GM19395 (cell line): ENCODE measurements around the gene TNFAIP8L1.

Experiments used
- ATAC-seq: cut with Tn5 transposase; IDR thresholded peaks from one replicate; pipeline ENCODE4 v1.9.1; 2021; ENCODE audit warnings: mild to moderate bottlenecking, moderate library complexity; ENCODE audit not compliant: unreplicated experiment

The TNFAIP8L1 gene

DNA sequence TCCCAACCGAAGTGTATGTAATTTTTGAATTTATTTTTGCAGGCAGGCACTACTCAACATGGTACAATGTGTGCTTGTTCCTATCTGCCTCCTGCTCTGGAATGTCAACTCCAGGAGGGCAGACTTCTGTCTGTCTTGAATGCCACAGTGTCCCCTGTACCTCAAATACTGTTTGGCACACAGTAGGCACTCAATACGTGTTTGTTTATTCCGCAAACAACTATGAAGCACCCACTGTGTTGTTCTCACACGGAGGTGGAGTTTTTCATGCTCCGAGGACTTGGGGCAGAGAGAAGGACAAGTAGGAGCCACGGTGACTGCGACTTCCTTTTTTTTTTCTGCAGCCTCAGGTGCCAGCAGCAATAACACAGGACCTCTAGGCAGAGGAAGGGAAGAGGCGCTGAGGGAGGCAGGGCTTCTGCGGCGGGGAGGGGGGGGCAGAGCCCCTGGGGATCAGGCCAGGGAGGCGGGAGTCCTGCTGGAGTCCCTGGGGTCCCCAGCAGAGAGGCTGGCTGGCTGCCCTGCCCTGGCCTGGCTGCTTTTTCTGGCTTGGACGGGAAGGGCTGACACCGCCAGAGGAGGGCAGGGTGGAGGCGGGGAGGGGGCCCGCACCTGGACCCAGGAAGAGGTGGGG lies 29.3 kb upstream of the TNFAIP8L1 start:
- no peak for ATAC-seq

DNA sequence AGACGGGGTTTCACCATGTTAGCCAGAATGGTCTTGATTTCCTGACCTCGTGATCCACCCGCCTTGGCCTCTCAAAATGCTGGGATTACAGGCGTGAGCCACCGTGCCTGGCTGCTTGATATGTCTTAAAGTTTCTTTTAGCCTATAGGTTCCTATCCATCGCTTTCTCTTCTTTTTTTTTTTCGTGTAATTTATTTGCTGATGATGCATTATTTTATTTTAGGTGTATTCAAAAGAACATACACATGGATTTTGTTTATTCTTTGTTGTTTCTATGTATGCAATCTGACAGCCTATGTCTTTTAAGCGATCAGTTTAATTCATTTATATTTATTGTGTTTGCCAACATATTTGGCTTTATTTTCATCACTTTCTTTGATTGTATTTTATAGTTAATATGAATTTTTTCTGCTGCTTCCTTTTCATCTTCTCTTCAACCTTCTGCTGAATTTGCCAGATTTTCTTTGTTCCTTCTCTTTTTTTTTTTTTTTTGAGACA lies 26.0 kb upstream of the TNFAIP8L1 start:
- ATAC-seq = no peak

DNA sequence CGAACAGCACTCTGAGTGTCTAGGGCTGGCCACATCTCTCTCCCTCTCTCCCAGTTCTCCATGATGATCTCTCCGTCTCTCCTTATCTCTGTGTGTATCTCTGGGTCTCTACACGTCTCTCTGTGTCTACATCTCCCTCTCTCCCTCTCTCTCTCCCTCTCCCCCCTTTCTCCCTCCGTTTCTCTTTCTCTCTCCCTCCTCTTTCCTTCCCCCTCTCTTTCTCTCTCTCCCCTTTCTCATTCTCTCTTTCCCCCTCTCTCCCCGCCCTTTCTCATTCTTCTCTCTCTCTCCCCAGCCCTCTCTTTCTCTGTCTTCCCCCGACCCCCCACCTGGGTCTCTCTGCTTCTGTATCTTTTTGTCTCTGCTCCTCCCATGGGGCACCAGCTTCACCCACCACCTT lies 21.3 kb upstream of the TNFAIP8L1 start:
- ATAC-seq = no peak

DNA sequence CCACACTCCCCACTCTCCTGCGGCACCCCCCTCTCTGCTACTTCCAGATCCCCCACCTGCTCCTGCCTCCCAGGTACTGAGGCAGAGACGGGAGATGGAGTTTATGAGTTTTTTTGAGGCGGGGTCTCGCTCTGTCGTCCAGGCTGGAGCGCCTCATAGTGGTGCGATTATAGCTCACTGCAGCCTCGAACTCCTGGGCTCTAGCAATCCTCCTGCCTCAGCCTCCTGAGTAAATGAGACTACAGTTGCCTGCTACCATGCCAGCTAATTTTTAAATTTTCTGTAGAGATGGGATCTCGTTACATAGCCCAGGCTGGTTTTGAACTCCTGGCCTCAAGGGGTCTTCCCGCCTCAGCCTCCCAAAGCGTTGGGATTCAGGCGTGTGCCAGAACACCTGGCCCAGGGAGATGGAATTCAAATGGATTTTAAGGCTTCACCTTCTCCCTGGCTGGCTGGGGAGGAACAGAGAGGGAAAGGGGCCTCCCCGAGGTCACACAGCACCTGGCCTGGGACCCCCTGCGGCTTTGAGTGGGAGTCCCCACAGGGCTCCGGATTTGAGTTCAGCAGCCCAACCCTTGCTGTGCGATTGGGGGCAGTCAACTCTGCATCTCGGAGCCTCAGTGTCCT lies 19.5 kb upstream of the TNFAIP8L1 start:
- no peak for ATAC-seq

DNA sequence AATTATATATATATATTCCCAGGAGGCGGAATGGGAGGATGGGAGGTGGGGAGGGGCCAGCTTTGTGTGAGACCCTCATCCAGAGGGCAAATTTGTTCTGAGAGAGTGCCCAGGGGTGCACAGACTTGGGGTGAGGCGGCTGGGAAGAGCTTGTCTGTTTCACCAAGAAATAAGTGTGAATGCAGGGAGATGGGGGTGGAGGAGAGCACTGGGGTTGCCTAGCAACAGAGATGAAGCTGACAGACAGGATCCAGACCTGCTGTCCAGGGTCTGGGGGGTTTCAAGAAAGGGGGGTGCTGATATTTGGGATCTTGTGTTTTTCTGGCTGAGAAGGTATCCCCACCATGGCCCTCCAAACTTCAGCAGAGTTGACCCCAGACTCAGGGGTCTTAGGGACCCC lies 18.6 kb upstream of the TNFAIP8L1 start:
- no peak for ATAC-seq

DNA sequence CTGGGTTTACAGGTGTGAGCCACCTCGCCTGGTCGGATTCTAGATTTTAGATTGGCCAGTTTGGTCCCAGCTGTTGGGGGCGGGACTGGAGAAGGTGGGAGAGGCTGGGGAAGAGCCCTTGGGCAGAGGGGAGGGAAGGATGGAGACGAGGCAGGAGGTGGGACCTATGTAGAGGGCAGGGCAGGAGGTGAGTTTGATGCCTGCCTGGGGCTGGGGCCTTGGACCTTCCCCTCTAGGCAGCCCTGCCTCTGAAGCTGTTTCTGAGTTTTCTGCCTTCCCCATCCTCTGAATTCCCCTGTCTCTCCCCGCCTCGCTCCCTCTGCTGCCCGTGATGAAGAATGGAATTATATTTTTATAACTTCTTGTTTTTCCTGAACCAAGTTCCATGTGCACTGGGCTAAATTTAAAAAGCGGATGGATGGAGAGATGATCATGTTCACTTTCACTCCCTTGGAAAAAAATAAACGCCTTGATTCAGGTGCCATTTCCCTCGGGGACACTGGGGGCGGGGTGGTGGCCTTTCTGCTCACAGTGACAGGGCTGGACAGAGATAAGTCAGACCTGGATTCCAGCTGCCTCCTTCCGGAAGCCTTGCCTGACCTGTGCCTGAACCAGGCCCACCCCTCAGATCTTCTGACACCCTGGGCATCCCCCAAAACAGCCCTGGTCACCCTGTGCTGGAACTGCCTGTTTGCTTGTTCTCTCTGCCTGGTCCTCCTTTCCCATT lies 16.5 kb upstream of the TNFAIP8L1 start:
- no peak for ATAC-seq

DNA sequence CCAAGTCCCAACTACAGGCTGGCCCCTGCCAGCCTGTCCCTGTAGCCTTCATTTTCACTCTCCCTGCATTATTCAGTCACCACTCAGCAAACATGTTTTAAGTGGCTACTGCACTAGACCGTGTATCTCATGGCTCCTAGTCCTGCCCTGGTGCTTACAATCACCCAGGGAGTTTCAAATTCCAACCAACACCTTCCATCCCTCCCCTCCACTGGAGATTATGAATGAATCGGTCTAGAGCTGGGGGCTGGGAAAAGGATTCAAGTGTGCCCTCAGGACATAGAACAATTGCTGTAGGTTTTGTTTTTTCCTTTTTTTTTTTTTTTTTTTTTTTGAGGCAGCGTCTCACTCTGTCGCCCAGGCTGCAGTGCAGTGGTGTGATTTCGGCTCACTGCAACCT lies 15.0 kb upstream of the TNFAIP8L1 start:
- no peak for ATAC-seq

DNA sequence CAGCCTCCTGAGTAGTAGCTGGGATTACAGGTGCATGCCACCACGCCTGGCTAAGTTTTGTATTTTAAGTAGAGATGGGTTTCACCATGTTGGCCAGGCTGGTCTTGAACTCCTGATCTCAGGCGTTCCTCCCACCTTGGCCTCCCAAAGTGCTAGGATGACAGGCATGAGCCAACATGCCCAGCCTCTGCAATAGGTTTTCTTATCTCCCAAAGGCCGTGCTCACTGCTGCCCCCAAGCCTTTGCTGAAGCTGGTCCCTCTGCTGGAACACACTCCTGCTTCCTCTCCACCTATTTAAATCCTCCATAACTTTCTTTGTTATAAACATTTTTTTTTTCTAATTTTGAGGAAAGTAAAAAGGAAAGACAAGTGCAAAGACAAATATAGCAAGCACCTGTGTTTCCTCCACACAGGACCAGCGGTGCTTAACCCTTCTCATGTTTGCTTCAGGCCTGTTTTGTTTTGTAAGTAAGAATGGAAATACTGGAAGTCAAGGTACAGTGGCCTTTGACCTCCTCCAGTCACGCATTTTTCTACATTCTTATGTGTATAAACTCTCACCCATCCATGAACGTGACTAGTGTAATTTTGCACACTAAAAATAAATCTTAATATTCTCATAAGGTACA lies 14.5 kb upstream of the TNFAIP8L1 start:
- no peak for ATAC-seq

DNA sequence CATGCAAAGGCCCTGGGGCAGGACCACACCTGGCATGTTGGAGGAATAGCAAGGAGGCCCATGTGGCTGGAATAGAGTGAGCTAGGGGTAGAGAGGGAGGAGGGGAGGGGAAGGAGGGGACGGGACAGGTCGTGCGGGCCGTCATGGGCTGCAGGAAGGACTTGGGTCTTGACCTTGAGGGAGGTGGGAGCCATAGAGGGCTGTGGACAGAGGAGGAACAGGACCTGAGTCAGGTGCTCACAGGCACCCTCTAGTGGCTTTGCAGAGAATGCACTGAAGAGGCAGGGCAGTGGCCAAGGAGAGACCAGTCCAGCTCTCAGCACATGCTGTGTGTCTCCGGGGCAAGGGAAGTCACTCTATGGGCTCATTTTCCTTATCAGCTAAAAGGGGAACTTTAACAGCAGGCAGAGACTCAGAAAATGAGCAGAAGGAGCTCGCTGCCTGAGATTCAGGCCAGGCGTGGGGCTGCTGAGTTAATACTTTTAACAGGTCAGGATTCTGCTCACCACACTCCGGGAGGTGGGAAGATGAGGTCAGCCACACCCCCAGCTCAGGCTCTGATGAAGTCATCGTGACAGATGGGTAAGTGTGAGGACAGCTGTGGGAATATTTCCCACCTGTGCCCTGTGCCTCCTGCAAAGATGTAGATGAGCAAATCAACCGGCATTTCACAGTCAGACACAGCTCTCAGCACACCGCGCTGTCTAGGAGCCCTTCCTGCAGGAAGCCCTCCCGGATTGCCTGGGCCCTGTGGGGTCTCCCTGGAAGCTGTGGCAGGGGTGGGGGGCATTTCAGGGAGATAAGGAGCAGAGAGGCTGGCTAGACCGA lies 6.0 kb upstream of the TNFAIP8L1 start:
- no peak for ATAC-seq

DNA sequence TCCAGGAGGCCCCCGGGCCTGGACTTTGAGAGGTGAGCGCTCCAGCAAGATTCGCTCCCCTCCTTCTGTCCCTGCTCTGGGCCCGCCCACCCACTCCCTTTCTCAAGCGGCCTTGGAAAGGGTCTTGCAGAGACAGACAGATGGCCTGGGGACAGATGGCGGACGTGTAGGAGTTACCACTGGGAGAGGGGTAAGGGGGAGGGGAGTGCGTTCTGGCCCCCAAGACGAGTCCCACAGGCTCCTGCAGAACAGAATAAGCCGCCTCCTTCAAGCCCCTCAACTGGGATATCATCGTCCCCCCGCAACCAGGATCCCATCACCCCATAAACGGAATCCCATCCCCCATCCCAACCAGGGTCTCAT lies 3.6 kb upstream of the TNFAIP8L1 start:
- no peak for ATAC-seq

DNA sequence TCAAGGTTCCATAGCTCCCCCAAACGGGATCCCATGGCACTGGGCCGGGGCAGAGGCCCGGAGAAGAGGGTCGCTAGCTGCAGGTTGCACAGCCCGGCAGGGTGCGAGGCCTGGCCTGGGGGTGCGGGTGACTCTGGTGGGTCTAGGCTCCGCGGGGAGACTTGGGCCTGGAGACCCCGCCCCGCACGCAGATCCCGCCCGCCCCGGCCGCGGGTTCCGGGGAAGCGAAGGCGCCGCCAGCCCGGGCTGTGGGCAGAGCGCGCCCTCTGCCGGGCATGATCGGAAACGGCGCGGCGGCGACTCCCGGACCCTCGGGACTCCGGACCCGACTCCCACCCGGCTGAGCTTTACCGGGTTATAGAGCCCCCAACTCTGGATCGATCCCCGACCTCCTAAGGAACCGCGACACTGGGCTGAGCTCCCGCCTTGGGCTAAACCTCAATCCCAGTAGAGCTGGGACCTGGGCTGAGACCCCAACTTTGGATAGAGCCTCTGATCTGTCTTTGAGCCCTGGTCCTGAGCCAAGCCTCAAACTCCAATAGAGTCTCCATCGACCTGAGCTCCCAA lies 3.1 kb upstream of the TNFAIP8L1 start:
- no peak for ATAC-seq

DNA sequence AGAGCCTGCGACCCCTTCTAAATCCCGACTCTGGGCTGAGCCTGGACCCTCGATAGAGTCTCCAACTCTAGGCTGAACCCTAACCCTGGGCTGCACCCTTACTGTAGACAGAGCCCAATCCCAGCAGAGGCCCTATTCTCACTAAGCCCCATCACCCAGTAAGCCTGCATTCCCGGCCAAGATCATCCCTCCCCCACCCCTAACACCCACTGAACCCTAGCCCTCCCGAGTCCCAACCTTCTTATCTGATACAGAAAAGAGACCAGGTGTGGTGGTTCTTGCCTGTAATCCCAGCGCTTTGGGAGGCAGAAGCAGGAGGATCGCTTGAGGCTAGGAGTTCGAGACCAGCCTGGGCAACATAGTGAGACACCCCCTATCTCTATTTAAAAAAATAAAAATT lies 2.6 kb upstream of the TNFAIP8L1 start:
- ATAC-seq = no peak

DNA sequence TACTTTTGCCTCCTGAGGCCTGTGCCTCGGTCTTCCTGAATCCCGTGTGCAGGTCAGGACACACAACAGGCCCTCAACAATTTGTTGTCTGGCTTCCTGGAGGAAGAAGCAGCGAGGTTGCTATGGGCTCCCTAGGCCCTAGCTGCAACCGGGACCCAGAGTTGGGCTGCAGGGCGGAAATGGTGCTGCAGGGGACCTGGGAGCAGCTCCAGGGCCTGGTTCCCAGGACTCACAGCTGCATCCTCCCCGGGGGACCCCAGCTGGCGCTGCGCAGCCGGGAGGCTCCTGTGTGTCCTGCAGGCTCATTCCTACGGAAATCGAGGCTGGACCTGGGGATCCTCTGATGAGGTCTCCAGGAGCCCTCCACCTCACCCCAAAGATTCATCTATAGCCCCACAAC lies 999 bp upstream of the TNFAIP8L1 start:
- no peak for ATAC-seq

DNA sequence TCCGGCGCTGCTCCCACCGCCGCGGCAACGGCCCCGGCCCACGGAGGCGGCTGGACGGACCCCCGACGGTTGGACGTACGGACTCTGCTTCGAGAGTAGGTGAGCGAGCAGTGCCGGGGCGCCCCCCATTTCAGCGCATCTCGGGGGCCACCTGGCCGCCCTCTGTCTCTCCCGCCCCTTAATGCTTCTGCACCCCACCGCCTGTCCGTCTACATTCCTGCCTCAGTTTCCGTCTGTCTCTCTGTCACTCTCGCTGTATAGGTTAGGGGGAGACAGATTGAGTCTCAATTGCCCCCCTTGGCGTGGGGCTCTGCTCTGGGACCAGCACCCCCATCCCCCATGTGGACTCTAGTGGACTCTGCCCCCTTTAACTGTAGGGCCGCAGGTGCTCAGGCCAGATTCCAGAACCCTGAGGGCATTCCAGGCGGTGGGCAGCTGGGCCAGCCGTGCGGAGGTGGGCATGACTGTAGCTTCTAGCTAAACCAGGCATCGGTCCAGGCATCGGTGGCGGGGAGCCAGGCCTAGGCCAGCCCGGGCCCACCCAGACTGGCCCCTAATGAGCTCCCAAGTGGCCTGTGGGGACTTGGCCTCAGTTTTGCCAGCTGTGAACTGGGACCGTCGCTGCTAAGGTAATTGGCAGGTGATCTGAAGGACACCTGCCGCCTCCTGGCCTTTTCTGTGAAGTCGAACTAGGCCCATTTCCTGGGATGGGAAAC lies 373 bp downstream of the TNFAIP8L1 start:
- ATAC-seq = peak; percentile 16

DNA sequence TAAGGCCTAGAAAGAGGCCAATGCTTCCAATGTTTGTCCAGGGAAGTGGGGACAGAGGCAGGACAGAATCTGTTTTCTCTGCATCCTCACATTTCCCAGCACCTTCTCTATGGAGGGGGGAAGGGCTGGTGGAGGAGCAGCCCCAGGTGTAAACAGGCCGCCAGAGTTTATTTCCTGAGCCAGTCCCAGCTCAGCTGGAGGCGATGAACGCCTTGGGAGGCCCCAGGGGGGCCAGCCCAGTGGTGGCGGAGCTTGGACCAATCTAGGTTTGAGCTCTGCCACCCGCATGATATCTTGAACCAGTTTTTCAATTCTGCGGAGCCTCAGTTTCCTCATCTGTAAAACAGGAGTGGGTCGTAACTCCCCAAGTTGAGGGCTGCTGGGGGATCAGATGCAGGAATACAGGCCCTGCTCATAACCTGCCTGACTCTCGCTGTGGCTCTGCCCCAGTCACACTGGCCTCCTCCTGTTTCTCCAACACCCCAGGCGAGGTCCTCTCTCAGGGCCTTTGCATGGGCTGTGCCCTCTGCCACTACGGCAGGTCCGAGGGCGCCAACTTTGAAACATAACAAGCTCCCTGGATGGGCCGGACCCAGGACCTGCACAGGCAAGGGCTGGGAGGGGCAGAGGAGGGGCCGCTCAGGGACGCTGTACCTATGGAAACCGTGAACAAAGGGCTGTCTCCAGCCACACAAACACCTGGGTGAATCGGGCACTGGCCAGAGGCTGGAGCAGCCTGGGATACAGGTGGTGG lies 1.1 kb downstream of the TNFAIP8L1 start:
- no peak for ATAC-seq

DNA sequence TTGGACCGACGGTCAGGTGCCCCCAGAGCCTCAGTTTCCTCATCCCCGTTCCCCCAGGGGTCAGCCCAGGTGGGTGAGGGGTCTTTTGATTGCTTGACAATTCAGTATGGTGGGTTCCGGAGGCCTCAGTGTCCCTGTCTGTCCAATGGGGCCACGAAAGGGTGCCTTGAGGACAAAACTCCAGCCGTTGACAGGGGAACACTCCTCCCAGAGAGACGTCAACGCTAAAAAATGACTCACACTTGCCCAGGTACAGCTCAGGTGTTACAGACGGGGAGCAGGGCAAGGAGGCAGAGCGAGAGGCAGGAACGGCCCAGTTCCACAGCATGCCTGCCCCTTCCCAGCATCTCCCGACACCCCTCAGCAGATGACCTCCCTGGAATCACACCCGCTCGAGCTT lies 1.8 kb downstream of the TNFAIP8L1 start:
- ATAC-seq = no peak

DNA sequence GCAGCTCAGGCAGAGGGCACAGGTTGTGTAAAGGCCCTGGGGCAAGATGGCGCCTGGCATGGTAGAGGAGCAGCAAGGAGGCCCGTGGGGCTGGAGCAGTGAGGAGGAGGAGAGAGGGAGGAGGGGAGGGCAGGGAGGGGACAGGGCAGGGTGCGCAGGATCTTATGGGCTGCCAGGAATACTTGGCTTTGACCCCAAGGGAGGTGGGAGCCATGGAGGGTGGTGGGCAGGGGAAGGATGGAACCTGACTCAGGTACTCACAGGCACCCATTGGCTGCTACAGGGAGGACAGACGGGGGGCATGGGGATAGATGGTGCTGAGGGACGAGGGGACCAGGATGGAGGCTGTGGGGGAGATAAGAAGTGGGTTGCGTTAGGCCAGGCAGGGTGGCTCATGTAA lies 3.3 kb downstream of the TNFAIP8L1 start:
- ATAC-seq = no peak

DNA sequence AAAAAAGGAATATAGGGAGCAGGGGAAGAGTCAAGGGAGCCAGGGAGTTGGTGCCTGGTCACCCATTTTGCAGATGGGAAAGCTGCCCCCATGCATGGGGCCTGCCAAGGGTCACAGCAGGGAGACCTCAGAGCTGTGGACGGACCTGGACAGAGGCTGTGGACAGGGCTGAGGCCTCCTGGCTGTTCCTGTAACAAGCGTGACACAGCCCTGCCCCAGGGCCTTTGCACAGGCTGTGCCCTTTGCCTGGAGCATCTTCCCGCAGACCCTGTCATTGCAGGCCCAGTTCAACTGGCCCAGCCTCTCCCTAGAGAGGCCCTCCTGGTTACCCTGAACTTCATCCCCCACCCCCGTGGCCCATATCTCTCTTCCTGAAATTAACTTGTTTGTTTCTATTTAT lies 6.4 kb downstream of the TNFAIP8L1 start:
- no peak for ATAC-seq
